Hepatocyte (in vitro differentiated cells): ENCODE results near the gene ATP5PD. TPM values are rescaled to one million over a fixed set of nuclear protein-coding genes. Genes with fewer than 3 reads are reported as not detected.

Experiments used
- polyA plus RNA-seq: library from polyadenylated mRNA; unstranded; fragments of >200 nt; fragmentation: Nextera tagmentation; extraction: Ambion mirVana; gene quantifications from 2 replicates; pipeline ENCODE4 v1.2.1, GENCODE V29; 2016
- small RNA-seq: library from RNA; depleted of rRNA; stranded (forward); fragments of <200 nt; gene quantifications from one replicate; pipeline ENCODE3, GENCODE V24; 2014
- total RNA-seq: library from RNA; depleted of rRNA; stranded (reverse); fragments of >200 nt; gene quantifications from 2 replicates; pipeline ENCODE4 v1.2.3, GENCODE V29; 2014

The ATP5PD gene
- total and polyA plus RNA-seq, 2 experiments from 2014 or later = 296 to 332 TPM

Small RNA genes lying within 50 kb of the gene (small RNA-seq; reads per million reads assigned to genes)
- gene AC111186.1 (not detected), gene RF00019 (not detected), gene RN7SL573P (not detected), gene RNU6-362P (not detected)

Other genes with a start within 250 kb of the ATP5PD start
- gene GRIN2C, start 187.1 kb downstream of the ATP5PD start, total RNA-seq = not detected in 2 replicates
- gene GRIN2C, start 187.1 kb downstream of the ATP5PD start, polyA plus RNA-seq = 0.13 and 0.27 TPM in 2 replicates
- 9.3 and 12.2 TPM in 2 replicates for gene FDXR, start 174.0 kb downstream of the ATP5PD start, total RNA-seq
- gene FDXR, start 174.0 kb downstream of the ATP5PD start, polyA plus RNA-seq = 14.2 and 17.8 TPM in 2 replicates
- 4.0 and 4.2 TPM in 2 replicates for gene FADS6, start 153.3 kb downstream of the ATP5PD start, total RNA-seq
- 1.4 and 4.3 TPM in 2 replicates for gene FADS6, start 153.3 kb downstream of the ATP5PD start, polyA plus RNA-seq
- 0.48 and 1.6 TPM in 2 replicates for gene USH1G, start 123.7 kb downstream of the ATP5PD start, total RNA-seq
- gene USH1G, start 123.7 kb downstream of the ATP5PD start, polyA plus RNA-seq = 0.46 and 0.65 TPM in 2 replicates
- 0.16 and 1.1 TPM in 2 replicates for gene OTOP2, start 122.7 kb downstream of the ATP5PD start, total RNA-seq
- 0.19 TPM in 1 of 2 replicates, not detected in the other for gene OTOP2, start 122.7 kb downstream of the ATP5PD start, polyA plus RNA-seq
- gene OTOP3, start 111.1 kb downstream of the ATP5PD start, total RNA-seq = 0.43 and 0.60 TPM in 2 replicates
- not detected in 2 replicates for gene OTOP3, start 111.1 kb downstream of the ATP5PD start, polyA plus RNA-seq
- 13.2 and 15.3 TPM in 2 replicates for gene HID1, start 74.2 kb downstream of the ATP5PD start, total RNA-seq
- gene HID1, start 74.2 kb downstream of the ATP5PD start, polyA plus RNA-seq = 43.4 and 55.5 TPM in 2 replicates
- gene CDR2L, start 59.3 kb downstream of the ATP5PD start, total RNA-seq = 12.8 and 16.4 TPM in 2 replicates
- 14.6 and 17.0 TPM in 2 replicates for gene CDR2L, start 59.3 kb downstream of the ATP5PD start, polyA plus RNA-seq
- 39.3 and 49.5 TPM in 2 replicates for gene MRPL58, start 34.3 kb downstream of the ATP5PD start, total RNA-seq
- gene MRPL58, start 34.3 kb downstream of the ATP5PD start, polyA plus RNA-seq = 29.8 and 39.3 TPM in 2 replicates
- gene KCTD2, start 256 bp upstream of the ATP5PD start, total RNA-seq = 17.5 and 19.1 TPM in 2 replicates
- 10.1 and 12.7 TPM in 2 replicates for gene KCTD2, start 256 bp upstream of the ATP5PD start, polyA plus RNA-seq
- 11.9 and 12.7 TPM in 2 replicates for gene SLC16A5, start 41.0 kb upstream of the ATP5PD start, total RNA-seq
- gene SLC16A5, start 41.0 kb upstream of the ATP5PD start, polyA plus RNA-seq = 12.8 and 15.8 TPM in 2 replicates
- 2.6 and 3.5 TPM in 2 replicates for gene ARMC7, start 63.0 kb upstream of the ATP5PD start, total RNA-seq
- gene ARMC7, start 63.0 kb upstream of the ATP5PD start, polyA plus RNA-seq = 4.0 and 4.5 TPM in 2 replicates
- gene NT5C, start 84.8 kb upstream of the ATP5PD start, total RNA-seq = 46.3 and 66.8 TPM in 2 replicates
- gene NT5C, start 84.8 kb upstream of the ATP5PD start, polyA plus RNA-seq = 73.3 and 82.2 TPM in 2 replicates
- gene JPT1, start 107.5 kb upstream of the ATP5PD start, total RNA-seq = 103 and 107 TPM in 2 replicates
- gene JPT1, start 107.5 kb upstream of the ATP5PD start, polyA plus RNA-seq = 172 and 181 TPM in 2 replicates
- 112 and 115 TPM in 2 replicates for gene SUMO2, start 136.0 kb upstream of the ATP5PD start, total RNA-seq
- gene SUMO2, start 136.0 kb upstream of the ATP5PD start, polyA plus RNA-seq = 424 and 434 TPM in 2 replicates
- 28.6 and 33.6 TPM in 2 replicates for gene NUP85, start 158.7 kb upstream of the ATP5PD start, total RNA-seq
- gene NUP85, start 158.7 kb upstream of the ATP5PD start, polyA plus RNA-seq = 38.8 and 45.5 TPM in 2 replicates
- 17.7 and 24.4 TPM in 2 replicates for gene GGA3, start 214.6 kb upstream of the ATP5PD start, total RNA-seq
- 20.2 and 26.0 TPM in 2 replicates for gene GGA3, start 214.6 kb upstream of the ATP5PD start, polyA plus RNA-seq
- 43.4 and 47.5 TPM in 2 replicates for gene MRPS7, start 214.9 kb upstream of the ATP5PD start, total RNA-seq
- gene MRPS7, start 214.9 kb upstream of the ATP5PD start, polyA plus RNA-seq = 94.9 and 102 TPM in 2 replicates
- gene MIF4GD, start 224.3 kb upstream of the ATP5PD start, total RNA-seq = 11.0 and 12.4 TPM in 2 replicates
- gene MIF4GD, start 224.3 kb upstream of the ATP5PD start, polyA plus RNA-seq = 23.6 and 31.4 TPM in 2 replicates
- 4.6 and 10.8 TPM in 2 replicates for gene SLC25A19, start 242.5 kb upstream of the ATP5PD start, total RNA-seq
- gene SLC25A19, start 242.5 kb upstream of the ATP5PD start, polyA plus RNA-seq = 7.6 and 8.4 TPM in 2 replicates